Activated CD8-positive, alpha-beta memory T cell treated with anti-CD3 and anti-CD28 coated beads for 1 hour (primary cell): ENCODE results near the gene RBM23.

Source experiments
- DNase-seq, 2 donors: peaks; one replicate each; pipeline ENCODE4 v3.0.0-alpha.2; 2020; ENCODE audit warnings: low read depth in 1 of 2; ENCODE audit errors: extremely low read depth in 1 of 2

RBM23 gene

GRCh38 chr14:22845821-22846625, 72.9 kb downstream of the RBM23 start:
- DNase-seq, result no peak

- no peak for DNase-seq
These were observed 73.9 kb downstream of the RBM23 start for GRCh38 chr14:22845103-22845394.

GRCh38 chr14:22844221-22845102, 74.5 kb downstream of the RBM23 start:
- DNase-seq, result no peak
